GM18502 (cell line): Measurements from ENCODE around the gene SFT2D1.
A peak's percentile ranks its signal among the peaks of the same experiment; 100 is the strongest.
"Not testable (repeated sequence)": the region's sequence is repeated elsewhere in the genome, so short reads cannot be mapped to it uniquely, and the experiment has no call there.

ENCODE experiments used
- ATAC-seq: cut with Tn5 transposase; IDR thresholded peaks from one replicate; pipeline ENCODE4 v1.9.1; 2021; ENCODE audit warnings: mild to moderate bottlenecking; ENCODE audit not compliant: unreplicated experiment, poor library complexity

Gene SFT2D1

DNA sequence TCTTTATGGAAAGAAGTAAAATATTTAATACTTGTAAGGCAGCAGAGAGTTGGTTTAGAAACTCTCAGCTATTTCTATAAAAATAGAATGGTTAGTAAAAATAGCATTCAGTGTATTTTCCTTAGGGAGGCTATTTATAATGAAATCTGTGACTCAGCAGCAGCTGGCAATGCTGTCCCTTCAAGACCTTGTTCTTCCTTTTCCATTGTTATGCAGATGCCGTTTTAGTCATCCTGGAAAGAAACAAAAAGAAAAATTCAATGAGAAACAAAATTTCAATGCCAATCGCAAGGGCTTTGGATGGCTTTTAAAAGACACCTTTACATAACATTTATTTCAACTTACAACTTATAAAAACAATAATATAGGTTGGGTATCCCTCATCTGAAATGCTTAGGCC is 22.9 kb upstream of the SFT2D1 start:
- no peak for ATAC-seq

DNA sequence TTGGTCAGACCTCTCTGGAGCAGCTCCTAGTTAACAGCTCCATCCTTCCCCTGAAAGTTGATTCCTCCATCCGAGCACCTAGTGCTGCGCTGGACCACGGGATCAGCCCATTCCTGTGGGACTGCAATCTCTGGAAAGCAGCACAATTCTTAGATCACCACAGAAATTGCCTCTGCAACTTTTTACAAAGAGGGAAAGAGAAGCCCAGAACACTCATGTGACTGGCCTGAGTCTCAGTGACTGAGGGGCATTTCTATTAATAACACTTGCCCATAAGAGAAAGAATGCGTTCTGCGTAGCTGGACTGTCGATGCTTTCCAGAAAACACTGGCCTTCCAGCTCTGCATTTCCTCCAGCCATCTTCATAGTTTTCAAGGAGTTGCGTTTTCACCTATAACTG is 22.1 kb upstream of the SFT2D1 start:
- ATAC-seq, result no peak

DNA sequence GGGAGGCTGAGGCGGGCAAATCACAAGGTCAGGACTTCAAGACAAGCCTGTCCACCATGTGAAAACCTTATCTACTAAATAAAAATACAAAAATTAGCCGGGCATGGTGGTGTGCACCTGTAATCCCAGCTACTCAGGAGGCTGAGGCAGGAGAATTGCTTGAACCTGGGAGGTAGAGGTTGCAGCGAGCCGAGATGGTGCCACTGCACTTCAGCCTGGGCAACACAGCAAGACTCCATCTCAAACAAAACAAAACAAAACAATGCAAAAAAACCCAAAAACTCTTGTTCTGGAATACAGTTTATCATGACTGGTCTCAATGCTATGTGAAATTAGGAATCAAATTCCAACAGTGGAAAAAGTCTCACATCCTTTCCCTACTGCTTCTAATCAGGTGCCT is 20.1 kb upstream of the SFT2D1 start:
- not testable (repeated sequence) for ATAC-seq

DNA sequence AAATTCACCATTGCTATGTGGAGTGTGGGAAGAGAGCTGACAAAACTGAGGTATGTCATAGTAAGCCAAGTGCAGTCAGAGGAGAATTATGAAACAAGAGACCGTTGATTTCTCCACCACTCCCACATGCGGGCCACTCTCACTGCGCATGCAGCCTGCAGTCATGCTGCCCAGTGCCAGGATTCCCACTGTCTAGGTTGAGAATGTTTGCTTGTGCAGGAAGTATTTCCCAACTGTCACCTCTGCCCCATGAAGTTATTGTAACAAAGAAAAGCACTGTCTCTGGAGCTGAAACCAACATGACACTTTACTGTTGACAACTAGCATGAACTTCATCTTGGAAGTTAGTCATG is 18.7 kb upstream of the SFT2D1 start:
- ATAC-seq, result no peak

DNA sequence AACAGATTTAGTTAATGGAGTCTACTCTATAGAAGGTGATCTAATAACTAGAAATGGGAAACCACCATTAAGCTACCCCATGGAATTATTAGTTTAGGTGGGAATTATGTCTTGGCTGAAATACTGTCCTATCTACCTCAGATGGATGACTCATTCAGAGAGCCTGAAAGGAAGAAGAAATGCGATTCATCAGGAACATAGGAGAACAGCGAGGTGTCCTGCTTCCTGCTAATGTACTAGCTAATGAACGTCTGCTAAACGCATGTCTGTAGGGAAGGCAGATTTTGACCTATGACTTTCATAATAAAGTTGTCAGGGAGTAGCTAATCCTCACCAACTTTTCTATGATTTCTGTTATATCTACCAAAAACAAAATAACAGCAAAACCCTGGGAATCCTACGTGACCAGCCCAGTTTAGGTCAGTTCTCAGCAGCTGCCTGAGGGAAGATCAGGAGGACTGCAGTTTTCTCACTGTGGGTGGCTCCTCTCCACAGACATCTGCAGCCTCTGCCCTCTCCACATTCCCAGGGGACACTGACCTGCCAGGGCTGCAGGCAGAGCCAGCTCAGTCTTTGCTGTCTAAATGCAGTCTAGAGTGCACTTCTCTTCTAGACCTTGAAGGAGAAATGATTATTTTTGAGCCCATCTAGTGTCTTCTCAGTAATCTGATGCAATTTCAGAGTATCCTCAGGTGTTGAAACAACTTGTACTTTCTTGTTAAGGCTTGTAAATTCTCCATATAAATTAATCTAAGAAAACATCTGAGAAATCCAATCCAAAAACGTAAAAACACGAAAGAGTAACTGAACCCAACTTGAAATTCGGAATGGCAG is 18.1 kb upstream of the SFT2D1 start:
- no peak for ATAC-seq

DNA sequence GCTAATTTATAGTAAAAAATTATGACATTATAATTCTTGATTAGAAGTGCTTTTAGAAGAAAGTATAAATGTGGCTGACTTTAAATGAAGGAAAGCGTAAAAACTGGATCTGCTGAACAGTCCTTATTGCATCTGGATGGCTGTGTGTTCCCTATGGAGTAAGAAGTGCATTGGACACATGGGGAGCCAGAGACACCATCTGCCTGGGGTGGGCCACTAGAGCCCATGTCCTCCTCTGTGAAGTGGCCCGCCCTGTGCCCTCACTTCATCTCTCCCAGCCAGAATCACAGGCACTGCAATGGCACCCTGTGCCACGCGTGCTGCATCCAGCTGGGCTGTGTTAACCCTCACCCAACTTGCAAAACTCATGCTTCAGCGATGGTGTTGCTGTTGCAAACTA is 13.2 kb upstream of the SFT2D1 start:
- no peak for ATAC-seq

DNA sequence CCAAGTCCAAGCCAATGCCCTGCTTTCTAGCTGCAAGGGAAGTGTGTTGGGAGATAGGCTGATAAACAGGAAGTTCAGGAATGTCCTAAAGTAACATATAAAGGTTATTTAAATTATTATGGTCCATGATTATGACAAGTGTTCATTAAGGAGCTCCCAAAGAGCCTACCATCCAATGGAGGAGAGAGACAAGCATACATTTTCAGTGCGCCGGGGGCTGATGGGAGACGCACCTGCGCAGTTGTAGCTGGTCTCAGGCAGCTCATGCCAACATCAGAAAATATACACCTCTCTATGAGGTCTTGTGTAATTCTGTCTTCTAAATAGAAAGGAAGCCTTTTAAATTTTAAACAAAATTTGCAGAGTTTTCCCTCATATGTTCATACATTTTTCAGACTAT is 12.6 kb upstream of the SFT2D1 start:
- no peak for ATAC-seq

DNA sequence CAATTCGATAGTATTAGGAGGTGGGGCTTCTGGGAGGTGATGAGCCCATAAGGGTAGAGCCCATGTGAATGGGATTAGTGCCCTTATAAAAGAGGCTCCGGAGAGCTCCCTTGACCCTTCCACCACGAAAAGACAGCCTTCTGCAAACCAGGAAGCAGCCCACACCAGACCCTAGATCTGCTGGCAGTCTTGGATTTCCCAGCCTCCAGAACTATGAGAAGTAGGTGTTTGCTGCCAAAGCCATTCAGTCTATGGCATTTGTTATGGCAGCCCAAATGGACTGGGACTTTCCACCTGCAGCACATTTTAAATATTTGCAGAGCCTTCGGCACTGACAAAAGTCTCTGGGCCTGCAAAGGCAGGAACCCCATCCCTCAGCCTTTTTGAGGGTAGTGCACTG is 11.8 kb upstream of the SFT2D1 start:
- no peak for ATAC-seq

DNA sequence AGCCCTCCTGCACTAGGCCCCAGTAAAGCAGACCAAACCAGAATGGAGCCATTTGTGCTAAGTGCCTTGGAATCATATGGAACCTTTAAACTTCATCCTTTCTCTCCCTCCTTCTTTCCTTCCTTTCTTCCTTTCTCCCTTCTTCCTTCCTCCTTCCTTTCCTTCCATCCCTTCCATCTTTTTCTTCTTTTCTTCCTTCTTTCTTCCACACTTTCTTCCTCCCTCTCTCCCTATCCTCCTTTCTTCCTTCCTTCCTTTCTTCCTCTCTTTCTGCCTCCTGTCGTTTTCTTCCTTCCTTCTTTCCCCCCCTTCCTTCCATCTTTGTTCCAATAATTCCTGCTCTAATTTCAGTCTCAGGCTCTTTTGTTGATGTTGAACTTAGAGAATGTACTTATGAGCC is 11.2 kb upstream of the SFT2D1 start:
- no peak for ATAC-seq

DNA sequence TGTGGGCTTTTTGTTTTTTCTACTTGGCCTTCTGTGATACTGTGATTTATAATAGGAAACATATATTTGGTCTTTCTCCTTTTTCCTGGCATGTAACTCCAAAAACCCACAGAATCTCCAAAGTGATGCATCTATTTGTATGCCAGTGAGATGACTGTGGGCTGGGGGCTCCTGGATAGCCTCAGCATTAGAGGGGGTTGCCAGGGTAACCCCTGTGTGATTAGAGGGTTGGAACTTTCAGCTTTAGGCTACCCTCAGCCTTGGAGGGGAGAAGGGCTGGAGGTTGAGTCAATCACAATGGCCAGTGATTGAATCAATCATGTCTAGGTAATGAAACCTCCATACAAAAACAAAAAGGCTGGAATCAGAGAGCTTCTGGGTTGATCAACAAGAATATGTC is 10.6 kb upstream of the SFT2D1 start:
- ATAC-seq, result no peak

DNA sequence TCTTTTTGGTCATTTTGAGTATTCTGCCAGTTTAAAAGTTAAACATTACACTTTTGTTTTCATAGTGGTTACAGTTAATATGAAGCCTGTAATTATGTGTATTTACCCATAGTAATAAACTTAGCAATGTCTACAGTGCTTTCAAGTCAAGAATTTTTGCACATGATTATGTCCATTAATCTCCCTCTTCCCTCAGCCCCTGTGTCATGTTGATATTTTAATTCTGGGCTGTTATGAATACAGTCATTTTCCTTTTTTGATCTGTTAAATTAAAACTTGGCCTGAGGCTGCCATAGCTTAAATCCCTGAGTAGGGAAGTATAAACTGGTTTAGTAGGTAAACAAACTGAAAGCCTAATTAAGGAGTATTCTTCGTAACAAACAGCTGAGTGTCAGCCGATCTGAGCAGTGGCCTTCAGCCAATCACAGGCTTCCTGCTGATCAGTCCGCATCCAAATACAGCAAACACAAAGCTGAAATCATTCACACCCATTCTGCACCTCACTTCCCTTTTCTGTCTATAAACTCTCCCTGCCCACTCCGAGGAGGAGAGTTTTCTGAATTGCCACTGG is 9.5 kb upstream of the SFT2D1 start:
- ATAC-seq, result peak; percentile 99

DNA sequence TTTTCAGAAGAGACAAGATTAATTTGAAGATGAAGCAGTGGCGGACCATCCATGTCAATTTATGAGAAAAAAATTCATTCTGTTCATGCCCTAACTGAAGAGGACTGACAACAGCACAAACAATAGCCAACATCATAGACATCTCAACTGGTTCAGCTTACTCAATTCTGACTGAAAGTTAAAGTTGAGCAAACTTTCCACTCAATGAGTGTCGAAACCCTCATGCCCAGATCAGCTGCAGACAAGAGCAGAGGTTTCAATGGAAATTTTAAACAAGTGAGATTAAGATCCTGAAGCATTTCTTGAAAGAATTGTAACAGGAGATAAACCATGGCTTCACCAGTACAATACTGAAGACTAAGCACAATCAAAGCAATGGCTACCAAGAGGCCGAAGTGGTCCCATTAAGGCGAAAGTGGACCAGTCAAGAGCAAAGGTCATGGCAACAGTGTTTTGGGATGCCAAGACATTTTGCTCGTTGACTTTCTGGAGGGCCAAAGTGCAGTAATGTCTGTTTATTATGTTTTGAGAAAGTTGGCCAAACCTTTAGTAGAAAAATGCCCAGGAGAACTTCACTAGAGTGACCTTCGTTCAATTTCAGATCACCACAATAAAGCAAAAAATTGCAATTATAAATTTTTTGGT is 6.1 kb upstream of the SFT2D1 start:
- no peak for ATAC-seq

DNA sequence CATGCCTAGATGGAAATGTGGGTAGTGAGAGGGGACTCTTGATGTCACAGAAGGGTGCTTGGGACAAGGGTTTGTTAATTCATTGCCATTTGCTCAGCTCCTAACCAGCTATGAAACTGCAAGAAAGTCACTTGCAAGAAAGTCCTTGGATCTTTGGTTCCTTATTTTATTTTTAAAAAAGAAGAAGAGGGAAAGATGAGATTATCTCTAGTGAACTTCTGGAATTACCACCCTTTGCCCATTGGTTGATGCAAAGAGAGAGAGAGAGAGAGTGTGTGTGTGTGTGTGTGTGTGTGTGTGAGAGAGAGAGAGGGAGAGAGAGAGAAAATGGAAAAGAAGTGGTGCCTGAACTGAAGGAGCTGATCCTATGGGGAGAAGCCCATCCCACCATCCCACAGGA is 4.6 kb upstream of the SFT2D1 start:
- no peak for ATAC-seq

DNA sequence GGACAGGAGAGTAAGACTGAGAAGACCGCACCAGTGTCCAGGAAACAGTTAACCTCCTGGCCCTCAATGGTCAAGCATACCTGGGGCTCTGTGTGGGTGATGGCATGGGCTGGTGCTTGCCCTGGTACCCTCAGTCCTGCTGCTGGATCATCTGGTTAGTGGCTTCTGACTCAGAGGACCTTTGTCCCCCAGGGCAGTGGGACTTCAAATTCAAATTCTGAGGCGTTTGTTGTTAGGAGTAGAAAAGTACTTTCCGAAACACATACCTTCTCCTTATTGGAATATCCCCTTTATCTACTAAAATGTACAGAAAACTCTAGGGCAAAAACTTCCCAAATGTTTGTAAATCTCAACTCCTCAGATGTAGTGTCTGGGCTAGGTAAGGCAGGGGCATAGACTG is 4.1 kb upstream of the SFT2D1 start:
- ATAC-seq, result no peak

DNA sequence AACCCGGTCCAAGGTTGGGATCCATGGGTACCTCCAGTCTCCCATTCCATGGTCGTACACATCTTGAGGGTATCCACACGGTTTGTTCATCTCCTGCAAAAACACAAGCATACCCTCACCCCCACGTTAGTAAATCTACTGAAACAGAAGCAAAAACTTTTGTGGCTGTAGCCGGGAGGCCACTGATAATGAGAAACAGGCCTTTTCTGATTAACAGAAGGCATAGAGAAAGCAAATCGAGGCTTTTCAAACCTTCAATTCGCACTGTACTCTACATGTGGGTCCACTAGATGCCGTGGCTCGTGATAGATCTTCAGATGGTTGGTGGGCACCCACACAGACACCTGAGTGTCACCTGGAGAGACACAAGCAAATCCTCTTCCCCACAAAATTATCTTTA is 3.3 kb upstream of the SFT2D1 start:
- ATAC-seq, result not testable (repeated sequence)

DNA sequence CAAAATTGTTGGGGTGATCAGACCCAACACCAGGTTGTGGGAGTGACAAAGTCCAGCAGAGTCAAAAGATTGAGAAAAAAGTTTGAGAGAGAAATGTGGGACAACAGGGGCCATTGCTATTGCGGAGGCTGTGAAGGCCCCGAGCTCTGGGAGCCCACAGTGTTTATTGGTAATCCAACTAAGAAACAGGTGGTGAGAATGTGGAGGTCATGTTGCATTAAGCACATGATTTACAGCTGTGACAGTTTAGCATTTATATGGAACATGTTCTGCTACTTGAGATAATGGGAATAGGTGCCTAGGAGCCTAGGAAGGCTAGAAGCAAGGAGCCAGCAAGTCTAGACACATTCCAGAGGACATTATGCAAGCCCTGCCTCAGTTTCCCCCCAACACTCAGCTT is 2.6 kb upstream of the SFT2D1 start:
- not testable (repeated sequence) for ATAC-seq

DNA sequence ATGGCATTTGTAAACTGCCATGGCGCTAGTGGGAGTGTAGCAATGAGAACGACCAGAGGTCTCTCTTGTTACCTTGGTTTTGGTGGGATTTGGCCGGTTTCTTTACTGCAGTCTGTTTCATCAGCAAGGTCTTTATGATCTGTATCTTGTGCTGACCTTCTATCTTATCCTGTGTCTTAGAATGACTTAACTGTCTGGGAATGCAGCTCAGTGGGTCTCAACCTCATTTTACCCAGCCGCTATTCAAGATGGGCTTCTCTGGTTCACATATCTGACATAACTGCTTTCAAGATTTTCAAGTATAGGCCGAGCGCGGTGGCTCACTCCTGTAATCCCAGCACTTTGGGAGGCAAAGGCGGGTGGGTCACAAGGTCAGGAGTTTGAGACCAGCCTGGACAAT is 1.9 kb upstream of the SFT2D1 start:
- ATAC-seq, result no peak

DNA sequence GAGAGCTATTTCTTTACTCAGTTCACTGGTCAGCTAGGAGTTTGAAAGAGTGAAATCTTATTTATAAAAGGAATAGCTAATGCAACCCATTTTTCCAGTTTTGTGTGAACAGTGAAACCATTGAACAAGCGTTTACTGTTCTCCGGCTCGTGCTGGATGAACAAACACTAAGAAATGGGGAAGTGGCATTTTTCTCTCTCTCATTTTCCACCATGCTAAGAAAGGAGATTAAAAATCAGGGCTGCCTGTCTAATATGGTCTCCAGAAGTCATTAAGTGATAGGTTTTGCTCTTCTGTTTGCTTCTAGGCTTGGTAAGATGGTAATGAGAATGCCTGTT is 774 bp upstream of the SFT2D1 start:
- ATAC-seq, result peak; percentile 41

DNA sequence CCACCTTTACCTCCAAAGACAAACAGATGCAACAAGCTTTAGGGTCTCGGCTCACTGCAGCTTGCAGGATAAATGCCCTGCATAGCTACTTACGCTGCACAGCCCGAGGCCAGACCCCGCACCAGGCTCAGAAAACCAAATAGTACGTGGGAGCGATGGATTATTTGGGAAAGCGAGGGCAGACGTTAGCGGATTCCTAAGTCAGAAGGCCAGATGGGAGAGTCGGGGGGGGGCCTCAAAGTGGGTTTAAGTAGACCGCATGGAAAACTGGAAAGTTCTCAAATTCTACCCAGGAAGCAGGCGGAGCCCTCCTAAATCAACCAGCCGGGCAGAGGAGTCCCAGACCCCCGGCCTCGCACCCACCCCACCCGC is 382 bp downstream of the SFT2D1 start:
- ATAC-seq, result no peak

DNA sequence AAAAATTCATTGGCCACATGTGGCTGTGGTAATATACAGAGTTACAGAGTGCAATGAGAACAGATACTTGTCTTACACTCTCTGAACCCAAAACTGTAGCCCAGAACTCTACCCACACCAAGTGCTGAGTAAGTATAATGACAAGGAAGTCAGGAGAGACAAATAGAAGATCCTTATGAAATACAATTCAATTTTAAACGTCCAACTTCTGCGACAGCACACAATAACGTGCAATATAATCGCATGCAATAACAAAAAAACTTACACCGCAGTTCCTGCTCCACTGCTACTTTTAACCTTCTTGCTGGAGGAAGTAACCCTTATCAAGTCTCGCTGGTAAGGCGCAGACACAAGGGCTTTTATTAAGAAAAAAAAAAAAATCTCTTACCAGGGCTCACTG is 881 bp downstream of the SFT2D1 start:
- no peak for ATAC-seq

DNA sequence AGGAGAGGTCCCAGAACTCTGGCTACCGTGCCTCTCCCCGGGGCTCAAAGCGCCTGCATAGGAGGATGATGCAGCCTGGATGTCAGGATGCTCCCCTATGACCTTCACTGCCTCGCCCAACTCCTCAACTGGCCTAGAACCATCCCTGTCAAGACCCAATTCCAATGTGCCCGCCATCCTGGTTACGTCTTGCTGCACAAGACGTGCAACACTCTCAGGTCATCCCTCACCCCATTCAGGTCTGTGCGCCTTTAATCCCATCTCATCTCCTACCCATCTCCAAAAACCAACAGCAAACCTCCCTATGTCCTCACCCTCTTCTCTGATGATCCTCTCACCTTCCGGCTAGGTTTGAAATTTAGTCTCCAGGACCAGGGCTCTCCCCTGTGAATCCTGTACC is 3.5 kb downstream of the SFT2D1 start:
- ATAC-seq, result no peak

DNA sequence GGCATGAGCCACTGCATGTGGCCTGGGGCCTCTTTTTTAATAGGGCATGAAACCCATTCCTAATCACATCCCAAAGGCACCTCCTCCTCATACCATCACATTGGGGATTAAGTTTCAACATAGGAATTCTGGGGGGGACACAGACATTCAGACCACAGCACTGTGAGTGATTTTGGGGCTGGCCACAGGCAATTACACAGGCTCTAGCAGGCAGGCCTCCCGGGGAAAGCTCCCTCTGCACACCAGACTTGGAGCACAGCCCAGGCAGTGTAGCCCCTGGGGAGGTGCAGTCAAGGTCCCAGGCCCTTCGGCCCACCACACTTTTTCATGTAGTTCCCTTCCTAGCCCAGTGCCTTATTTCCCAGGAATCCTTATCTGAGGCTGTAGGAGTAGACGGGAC is 5.5 kb downstream of the SFT2D1 start:
- no peak for ATAC-seq
